PC-9 (cell line): ENCODE results near the gene IMMP2L.

Experiments
- CTCF ChIP-seq: fragments of 200-600 bp; sonication (generic); conservative IDR thresholded peaks from 2 replicates; pipeline ENCODE4 v1.6.1; 2017; ENCODE audit warnings: mixed run types, antibody characterized with exemption, mild to moderate bottlenecking, moderate library complexity
- EZH2 ChIP-seq: fragments of 200-600 bp; sonication (generic); IDR thresholded peaks from 2 replicates; pipeline ENCODE4 v1.8.0; 2017; ENCODE audit warnings: antibody characterized with exemption, low read depth

GRCh38 chr7:111264111-111264868 is 298.0 kb downstream of the IMMP2L start:
- no peak for TF ChIP-seq CTCF
- TF ChIP-seq EZH2, result no peak
